SK-N-SH treated with all-trans-retinoic acid at 6 μM for 48 hours (cell line): Measurements from ENCODE around the gene ZNF792.

Experiments used
- ARNTL ChIP-seq: fragments of 450-650 bp; formaldehyde crosslinking; IDR thresholded peaks from 2 replicates; pipeline ENCODE4 v1.5.0; 2020; ENCODE audit warnings: low read depth, mild to moderate bottlenecking, moderate library complexity, borderline replicate concordance
- OSR1 ChIP-seq: fragments of 250-450 bp; sonication (Bioruptor Pico); IDR thresholded peaks from 2 replicates; pipeline ENCODE4 v1.8.0; 2022; ENCODE audit warnings: moderate library complexity, mild to moderate bottlenecking, inconsistent platforms
- RARB ChIP-seq: fragments of 250-450 bp; sonication (Bioruptor Pico); IDR thresholded peaks from 2 replicates; pipeline ENCODE4 v1.8.0; 2021; ENCODE audit warnings: mild to moderate bottlenecking, moderate library complexity
- SNAI2 ChIP-seq: fragments of 250-450 bp; sonication (Bioruptor Pico); IDR thresholded peaks from 2 replicates; pipeline ENCODE4 v1.5.0; 2020; ENCODE audit warnings: mild to moderate bottlenecking, moderate library complexity
- TCF4 ChIP-seq: fragments of 250-450 bp; sonication (Bioruptor Pico); IDR thresholded peaks from 2 replicates; pipeline ENCODE4 v1.8.0; 2021; ENCODE audit warnings: mild to moderate bottlenecking, moderate library complexity, borderline replicate concordance
- ZFP3 ChIP-seq: fragments of 250-450 bp; sonication (Bioruptor Pico); IDR thresholded peaks from 2 replicates; pipeline ENCODE4 v1.5.0; 2020; ENCODE audit warnings: mild to moderate bottlenecking, moderate library complexity
- ZFP30 ChIP-seq: fragments of 450-650 bp; formaldehyde crosslinking; IDR thresholded peaks from 2 replicates; pipeline ENCODE4 v1.5.0; 2022; ENCODE audit warnings: mild to moderate bottlenecking, moderate library complexity
- ZNF8 ChIP-seq: fragments of 450-650 bp; formaldehyde crosslinking; IDR thresholded peaks from 2 replicates; pipeline ENCODE4 v1.5.0; 2020; ENCODE audit warnings: mild to moderate bottlenecking, moderate library complexity

DNA sequence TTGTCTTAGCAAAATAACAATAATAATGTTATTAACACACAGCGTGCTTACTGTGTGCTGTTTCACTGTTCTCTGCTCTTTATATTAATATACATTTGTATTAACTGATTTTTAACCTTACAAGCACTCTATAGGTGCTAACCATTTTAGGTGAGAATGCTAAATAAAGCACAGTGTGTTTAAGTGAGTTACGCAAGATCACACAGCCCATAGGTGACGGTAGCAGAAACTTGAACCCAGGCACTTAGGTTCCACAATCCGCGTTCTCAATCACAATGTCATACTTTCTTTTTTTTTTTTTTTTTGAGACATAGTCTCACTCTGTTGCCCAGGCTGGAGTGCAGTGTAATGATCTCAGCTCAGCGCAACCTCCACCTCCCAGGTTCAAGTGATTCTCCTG, 31.5 kb downstream of the ZNF792 start:
- no peak for TF ChIP-seq RARB (CRISPR knock-in tag)
- no peak for TF ChIP-seq ZFP30 (CRISPR knock-in tag)
- TF ChIP-seq ARNTL (CRISPR knock-in tag) = no peak
- TF ChIP-seq OSR1 (CRISPR knock-in tag) = no peak
- TF ChIP-seq TCF4 (CRISPR knock-in tag) = no peak
- TF ChIP-seq ZNF8 (CRISPR knock-in tag) = no peak
- no peak for TF ChIP-seq ZFP3
- no peak for TF ChIP-seq SNAI2 (CRISPR knock-in tag)
